NCI-H1417 treated with DMSO at 0.1 percent for 48 hours (cell line): ENCODE results near the gene EMSY.
"Not testable (repeated sequence)": the region's sequence is repeated elsewhere in the genome, so short reads cannot be mapped to it uniquely, and the experiment has no call there.

Source experiments
- DNase-seq: peaks from one replicate; lab custom pipeline; 2025; lab: John Stamatoyannopoulos, UW

EMSY gene

DNA sequence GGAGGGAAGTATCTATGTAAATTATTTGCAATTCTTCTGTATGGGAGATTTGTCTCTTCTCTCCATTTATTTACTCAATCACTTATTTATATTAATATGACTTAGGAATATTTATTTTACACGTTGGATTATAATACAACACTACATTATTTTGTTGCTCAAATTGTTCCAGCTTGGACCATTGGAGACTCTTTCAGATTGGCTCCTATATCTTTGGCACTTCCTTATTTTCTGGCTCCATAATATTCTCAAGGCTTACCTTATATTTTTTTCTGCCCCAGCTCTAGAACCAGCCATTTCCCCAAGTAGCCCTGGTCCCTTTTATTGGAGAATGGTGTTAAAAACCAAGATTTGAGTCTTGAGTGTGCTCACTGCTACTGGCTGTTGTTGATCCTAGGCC lies 123.8 kb downstream of the EMSY start:
- no peak for DNase-seq

DNA sequence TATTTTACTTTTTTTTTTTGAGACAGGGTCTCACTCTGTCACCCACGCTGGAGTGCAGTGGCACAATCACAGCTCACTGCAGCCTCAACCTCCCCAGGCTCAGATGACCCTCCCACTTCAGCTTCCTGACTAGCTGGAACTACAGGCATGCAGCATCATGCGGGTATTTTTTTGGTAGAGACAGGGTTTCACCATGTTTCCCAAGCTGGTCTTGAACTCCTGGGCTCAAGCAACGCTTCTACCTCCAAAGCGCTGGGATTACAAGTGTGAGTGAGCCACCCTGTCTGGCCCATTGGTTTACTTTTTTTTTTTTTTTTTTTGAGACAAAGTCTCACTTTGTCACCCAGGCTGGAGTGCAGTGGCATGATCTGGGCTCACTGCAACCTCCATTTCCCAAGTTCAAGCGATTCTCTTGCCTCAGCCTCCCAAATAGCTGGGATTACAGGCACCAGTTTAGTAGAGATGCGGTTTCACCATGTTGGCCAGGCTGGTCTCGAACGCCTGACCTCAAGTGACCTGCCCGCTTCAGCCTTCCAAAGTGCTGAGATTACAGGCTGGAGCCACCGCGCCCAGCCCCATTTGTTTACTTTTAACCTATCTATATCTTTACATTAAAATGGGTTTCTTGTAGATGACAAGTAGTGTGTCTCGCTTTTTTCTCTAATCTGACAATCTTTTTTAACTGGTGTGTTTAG lies 127.5 kb downstream of the EMSY start:
- DNase-seq = not testable (repeated sequence)

DNA sequence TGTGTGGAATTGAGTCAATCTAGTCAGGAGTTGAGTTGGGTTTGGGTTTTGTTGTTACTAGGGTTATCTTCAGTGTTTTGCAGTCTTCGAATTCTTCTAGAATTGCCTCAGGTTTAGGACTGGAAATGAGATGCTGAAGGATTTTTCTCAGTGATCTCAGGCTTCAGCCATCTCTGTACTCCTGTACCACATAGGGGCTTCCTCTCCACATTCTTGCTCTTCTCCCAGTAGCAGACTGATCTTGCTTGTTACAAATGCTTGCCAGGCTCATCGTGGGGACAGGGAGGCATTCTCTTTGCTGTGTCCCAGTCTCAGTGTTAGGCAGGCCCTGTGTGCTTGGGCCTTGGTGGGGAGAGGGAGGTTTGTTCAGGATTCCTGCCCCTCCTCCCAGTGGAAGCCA lies 129.6 kb downstream of the EMSY start:
- DNase-seq = no peak

DNA sequence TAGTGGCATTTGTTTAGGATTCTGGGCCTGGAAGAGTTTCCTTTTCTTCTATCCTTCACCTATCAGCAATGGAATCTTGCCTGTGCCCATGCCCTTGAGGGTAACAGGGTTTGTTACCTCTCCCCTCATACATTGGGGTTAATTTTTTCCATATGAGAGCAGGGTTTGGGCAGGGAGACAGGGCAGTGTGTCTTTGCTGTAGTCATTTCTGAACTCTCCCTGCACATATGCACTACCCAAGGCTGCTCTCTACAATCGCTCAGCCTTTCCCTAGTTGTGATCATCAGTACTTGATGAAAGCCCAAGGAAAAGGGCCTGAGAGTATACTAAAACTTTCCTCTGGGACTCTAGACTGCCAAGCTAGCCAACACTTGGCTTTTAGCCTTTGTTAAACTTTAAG lies 130.1 kb downstream of the EMSY start:
- no peak for DNase-seq

DNA sequence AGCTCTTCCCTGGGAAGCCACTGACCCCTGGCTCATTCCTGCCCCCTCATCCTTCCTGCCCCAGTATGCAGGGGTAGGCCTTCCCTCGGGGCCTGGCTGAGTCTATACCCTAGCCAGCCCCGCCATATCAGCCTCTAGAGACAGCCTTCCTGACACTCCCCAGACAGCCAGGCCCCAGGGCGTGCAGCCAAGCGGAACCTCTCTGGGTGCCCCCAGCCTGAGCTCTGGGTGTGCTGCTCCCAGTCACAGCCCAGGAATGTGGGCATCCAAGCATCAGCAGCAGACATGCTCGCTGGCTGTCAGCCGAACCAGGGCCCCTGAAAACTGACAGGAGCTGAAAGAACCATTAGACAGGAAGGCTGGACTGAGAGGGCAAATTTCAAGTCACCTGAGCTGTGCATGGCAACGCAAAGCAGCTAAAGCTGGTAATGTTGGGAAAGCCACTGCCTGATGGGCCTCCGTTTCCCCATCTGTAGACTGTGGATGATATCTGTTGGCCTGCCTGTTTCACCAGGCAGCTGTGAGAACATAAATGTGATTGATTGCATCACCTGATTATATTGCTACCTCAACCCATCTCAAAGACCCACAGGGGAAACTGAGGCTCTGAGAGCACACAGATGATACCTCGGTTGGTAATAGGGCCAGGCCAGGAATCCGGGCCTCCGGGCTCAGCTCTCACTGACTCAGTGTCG lies 132.6 kb downstream of the EMSY start:
- DNase-seq = no peak

DNA sequence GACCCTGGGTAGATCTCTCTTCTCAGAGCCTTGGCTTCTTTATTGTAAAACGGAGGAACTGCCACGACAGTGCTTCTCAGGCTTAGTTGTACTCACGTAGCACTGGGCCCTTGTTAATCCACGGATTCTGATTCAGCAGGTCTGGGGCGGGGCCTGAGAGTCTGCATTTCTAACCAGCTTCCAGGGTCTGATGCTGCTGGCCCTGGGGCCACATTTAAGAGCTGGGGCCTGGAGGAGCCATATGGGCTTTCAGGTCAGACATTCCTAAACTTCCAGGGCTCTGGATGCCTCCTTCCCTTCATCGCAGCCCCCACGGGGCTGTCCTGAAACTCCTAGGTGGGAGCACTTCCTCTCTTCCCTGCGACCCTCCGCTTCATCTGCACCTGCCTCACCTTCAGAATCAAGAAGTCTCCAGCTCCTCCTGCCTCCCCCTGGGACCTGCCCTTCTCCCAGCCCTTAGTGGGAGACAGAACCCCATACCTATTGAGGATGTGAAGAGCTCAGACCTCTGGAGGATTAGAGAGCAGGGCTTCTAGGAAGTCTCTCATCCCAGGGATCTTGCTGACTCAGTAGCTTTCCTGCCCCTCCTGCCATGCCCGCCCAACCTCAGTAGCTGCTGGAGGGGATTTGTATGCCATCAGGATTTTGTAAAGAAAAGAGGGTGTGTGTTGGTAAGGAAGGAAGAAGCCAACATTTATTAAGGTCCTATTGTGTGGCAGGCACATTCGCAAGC lies 133.3 kb downstream of the EMSY start:
- no peak for DNase-seq

DNA sequence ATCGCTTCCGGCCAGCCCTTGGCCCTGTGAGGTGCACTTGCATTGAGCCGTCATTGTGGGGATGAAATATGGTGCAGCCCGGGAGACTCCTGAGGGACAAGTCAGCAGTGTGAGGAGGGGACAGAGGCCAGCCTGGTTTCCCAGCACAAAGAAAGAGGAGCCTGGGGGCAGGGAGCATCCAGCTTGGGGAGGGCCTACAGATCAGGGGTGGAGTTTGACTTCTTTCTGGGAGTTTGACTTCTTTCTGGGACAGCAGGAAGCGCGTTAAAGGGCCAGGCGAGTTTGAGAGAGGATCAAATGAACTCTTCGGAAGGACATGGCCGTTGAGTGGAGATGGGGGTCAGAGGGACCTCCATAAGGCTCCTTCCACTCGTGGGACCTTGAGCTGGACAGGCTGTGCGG lies 133.8 kb downstream of the EMSY start:
- DNase-seq = no peak

DNA sequence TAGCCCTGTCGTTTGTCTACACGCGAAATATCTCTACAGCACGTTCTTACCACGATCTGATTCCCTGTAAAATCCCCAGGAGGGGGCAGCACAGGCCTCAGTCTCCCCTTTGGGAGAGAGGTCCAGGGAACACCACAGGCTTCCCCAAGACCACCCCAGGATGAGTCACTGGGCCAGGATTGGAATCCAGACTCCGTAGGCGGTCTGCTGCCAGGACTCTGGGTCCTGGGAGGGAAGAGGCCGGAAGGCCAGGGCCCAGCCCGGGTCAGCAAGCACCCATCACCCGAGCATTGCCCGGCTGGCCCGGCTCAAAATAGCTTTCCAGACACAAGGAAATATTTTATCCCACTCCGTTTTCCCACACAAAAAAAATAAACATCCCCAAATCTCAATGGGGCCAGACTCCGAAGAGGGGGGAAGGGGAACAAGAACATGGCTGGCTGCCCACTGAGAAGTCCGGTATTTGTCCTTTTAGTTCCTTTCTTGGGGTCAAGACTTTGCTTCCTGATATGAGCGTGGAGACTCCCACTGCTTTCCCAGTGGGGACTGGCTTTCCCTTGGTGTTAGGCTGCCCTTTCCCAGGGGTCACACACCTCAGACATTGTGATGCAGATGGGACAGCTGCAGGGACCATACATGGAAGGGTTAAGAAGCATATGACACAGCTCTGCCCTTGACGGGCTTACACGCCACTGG lies 134.4 kb downstream of the EMSY start:
- no peak for DNase-seq

DNA sequence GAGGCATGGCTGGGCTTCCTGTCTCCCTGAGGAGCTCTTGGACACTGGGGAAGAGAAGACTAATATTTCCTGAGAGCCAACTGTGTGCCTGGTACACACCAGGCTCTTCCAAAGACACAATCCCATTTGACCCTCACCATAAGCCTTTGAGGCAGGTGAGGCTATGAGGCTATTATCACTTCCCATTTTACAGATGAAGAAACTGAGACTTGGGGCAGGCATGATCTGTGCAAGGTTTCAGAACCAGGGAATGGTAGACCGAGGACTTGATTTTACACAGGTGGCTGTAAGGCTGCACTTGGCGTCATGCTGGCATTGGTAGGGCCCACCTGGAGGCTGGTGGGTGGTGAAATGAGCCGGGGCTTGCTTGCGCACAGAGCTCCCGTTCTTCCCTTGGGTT lies 134.9 kb downstream of the EMSY start:
- no peak for DNase-seq

DNA sequence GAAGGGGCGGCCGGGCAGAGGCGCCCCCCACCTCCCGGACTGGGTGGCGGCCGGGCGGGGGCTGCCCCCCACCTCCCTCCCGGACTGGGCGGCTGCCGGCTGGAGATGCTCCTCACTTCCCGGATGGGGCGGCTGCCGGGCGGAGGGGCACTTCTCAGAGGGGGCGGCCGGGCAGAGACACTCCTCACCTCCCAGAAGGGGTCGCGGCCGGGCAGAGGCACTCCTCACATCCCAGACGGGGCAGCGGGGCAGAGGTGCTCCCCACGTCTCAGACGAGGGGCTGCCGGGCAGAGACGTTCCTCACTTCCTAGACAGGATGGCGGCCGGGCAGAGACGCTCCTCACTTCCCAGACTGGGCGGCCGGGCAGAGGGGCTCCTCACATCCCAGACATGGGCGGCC lies 137.7 kb downstream of the EMSY start:
- DNase-seq = not testable (repeated sequence)

DNA sequence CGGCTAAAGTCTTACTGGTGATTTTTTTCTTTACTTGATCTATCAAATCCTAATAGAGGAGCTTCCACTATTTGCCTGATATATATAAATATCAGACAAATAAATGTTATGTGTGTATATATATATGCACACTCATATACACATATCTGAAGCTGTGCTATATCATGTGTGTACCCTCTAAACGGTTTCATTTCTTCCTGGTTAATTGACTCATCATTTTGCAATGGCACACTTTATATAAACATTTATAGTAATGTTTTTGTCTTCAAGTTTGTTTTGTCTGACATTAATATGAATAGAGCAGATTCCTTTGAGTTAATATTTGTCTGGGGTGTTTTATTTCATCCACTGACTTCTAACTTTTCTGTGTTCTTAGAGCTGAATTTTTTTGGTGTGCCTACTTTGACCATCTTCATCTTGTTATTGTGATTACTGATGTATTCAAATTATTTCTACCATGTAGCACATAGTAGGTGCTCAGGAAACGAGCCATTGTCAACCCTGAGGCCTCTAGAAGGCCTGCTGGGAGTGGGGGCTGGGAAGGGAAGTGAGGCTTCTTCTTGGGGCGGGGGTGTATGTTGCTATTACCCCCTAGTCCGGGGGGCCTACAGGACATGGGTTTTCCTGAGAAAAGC lies 143.1 kb downstream of the EMSY start:
- no peak for DNase-seq

DNA sequence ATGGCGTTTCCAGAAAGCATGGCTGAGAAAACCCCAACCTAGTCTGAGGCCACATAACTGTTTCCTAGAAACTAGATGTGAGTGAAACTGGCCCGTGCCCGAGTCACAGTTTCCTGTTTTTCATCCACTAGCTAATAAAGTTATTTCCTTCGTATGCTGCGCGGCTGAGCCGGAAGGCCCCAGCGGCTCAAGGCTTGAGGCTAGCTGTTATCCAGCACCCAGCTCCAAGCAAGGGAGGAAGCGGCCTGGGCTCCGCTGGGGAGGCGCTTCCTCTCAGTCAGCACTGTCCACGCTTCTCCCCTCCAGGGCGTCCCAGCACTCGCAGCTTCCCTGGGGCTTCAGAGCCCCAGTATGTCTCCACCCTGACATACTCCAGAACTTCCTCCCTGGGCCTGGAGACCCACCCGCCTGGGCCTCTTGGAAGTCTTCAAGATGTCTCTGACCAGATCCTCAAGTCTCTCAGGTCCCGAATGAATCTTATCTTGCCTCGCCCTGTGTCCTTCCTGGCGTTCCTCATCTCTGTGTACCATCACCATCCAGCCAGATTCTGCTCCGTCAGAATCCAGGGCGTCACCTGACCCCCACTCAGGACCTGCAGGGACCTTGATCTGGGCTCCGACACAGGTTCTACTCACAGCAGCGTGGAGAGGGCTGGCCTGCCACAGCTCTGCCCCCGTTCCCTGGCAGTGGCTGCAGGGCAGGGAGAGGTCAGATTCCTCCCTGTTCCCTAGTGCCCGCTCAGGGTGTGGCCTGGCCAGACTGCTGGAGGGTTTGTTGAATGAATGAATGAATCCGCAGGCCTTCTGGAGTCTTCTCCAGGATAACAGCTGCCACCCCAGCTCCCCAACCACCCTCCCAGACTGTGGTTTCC lies 143.9 kb downstream of the EMSY start:
- DNase-seq = no peak

DNA sequence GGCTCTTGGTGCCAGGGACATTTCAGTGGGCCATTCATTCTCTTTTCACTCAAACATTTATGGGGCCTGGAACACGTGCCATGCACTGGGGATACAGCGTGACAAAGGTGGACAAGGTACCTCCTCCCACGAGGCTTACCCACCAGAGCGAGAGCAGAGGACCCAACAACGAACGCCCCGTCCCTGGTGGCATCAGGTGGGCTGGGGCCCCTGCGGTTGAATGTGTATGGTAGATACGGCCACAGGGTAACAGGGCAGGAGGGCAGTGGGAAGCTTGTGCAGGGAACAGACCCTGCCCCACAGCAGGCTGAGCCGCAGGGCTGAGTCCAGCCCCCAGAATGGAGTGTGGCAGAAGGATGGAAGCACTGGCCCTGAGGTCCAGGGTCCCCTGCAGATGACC lies 144.7 kb downstream of the EMSY start:
- no peak for DNase-seq

DNA sequence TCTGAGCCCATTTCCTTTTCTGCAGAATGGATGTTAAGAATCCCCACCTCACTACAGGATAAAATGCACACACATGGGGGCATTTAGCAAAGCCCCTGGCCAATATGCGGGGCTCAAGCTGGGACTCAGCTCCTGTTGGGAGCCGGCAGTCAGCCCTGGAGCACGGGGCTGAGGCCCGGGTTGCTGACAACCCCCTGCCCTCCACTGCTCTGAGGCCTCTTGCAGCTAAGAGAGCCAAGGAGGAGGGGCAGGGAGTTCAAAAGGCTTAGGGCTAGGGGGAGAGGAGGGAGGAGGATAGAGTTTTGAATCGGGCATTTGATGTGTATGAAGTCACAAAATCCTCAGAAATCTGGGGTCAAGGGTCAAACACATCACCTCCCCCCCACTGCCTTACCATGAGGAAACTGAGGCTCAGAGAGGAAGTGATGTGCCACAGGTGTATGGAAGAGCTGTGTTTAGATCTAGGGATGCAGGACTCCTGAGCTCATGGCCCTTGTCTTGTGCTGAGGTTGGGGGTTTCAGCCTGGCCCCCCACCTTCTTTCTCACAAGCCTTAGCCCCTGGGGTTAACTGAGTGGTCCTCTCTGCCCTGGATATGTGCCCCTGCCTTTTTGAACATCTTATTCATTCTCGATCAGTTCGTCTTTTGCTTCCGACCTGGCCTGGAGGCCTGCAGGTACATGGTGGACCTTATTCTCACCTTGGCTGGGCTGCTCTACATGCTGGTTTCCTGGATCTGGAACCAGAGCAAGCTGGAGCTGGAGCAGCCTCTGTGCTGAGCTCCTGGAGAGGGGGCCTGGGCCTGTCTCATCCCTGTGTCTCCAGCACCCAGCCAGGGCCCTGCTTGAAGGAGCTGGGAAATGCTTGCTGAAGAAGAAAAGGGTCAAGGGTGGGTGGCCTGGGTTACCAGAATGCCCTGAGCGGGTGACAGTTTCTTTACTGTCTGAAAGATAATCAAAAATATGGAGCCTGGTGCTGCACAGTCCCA lies 145.4 kb downstream of the EMSY start:
- DNase-seq = no peak

DNA sequence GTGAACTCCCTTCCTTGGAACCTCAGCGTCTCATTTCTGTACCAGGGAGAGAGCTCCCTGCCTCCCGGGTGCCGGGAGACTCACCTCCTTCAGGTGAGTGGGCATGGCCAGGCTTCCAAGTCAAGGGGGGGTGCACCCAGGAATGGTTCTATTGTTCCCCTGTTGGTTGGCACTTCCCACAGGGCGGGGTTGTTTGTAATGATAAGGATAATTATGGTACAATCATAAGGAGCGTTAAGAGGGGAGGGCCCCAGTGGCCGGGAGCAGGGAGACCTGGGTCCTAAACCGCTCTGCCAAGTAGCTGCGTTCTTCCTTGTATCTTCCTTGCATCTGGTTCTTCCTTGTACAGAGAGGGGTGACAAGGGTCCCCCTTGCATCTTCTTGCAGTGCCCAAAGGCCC lies 146.6 kb downstream of the EMSY start:
- no peak for DNase-seq

DNA sequence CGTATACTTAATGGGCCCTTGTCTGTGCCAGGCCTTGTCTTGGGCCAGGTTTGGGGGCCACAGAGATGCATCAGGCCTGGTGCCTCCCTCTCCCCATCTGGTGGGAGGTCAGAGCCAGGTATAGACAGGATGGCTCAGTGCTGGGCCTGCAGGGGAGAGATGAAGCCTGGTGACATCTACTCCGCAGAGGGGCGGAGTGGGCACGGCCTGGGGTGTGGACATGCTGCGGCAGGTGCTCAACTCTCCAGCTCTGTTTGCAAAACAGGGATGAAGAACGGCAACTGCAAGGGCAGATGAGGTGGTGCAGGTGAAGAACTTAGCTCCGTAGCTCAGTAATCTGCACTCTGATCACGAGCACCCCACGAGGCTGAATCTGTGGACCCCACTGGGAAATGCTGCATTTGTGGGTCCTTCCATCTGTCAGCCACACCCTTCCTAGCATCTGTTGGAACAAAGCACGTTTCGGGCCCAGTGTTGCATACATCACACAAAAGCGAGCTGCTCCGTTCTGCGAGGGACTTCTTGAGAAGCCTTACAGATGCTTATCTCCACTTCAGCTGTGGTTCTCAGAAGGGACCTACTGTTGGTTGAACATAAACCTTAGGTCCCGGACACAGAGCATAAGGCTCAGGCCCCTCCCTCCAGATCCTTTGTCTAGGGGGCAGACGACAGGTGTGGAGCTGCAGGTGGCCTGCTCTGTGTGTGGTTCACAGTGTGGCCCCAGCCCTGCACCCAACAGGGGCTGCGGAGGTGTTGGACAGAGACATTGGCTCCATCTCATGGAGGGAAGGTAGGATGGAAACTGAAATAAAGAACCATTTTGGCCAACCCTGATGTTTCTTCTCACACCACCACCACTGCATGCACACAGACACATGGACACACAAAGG lies 147.5 kb downstream of the EMSY start:
- no peak for DNase-seq

DNA sequence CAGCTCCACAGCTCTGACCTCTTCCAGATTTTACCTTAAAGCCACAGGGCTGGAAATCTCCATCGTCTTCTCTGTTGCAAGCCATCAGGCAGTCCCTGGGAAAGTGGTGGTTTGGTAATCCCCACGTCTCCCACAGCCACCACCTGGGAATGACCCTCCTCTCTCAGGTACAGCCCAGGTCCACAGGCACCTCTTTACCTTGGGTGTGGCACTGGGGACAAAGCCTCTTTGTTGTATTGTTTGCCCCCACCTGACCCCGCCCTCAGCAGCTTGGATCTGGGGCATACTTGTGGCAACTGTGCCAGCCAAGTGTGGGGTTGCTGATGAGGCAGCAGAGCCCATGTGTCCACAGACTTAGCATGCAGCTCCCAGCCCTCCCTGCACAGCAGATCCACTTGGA lies 148.1 kb downstream of the EMSY start:
- no peak for DNase-seq

DNA sequence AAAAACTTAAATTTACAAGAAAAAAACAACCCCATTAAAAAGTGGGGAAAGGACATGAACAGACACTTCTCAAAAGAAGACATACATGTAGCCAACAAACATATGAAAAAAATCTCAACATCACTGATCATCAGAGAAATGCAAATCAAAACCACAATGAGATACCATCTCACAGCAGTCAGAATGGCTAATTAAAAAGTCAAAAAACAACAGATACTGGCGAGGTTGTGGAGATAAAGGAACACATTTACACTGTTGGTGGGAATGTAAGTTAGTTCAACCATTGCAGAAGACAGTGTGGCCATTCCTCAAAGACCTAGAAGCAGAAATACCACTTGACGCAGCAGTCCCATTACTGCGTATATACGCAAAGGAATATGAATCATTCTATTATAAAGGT lies 150.3 kb downstream of the EMSY start:
- DNase-seq = not testable (repeated sequence)

DNA sequence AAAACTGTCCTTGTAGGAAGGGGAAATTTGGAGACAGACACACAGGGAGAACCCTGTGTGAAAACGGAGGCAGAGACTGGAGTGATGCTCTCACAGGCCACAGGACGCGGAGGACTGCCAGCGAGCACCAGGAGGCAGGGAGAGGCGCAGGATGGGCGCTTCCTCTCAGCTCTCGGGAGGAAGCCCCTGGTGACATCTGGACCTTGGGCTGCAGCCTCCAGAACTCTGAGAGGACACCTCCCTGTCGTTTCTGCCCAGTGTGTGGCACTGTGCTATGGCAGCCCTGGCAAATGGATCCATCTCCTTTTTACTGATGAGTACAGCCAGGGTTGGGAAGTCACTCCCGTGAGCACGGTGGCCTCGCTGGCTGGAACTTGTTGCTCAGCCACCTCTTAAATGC lies 151.8 kb downstream of the EMSY start:
- no peak for DNase-seq
